Glomerular endothelial cell (primary cell): ENCODE data around the gene CTSD. TPM values are rescaled to one million over a fixed set of nuclear protein-coding genes. Genes with fewer than 3 reads are reported as not detected.

Experiments
- total RNA-seq: library from RNA; depleted of rRNA; stranded (reverse); fragments of >200 nt; gene quantifications from 2 replicates; pipeline ENCODE4 v1.2.3, GENCODE V29; 2015

The CTSD gene
- total RNA-seq, 1 donor from 2014 or later = 739 TPM

Other genes starting within 250 kb of the CTSD start
- gene DUSP8, start 191.7 kb downstream of the CTSD start, total RNA-seq = 5.9 and 8.9 TPM in 2 replicates
- gene KRTAP5-1, start 178.6 kb downstream of the CTSD start, total RNA-seq = not detected in 2 replicates
- not detected in 2 replicates for gene KRTAP5-2, start 165.6 kb downstream of the CTSD start, total RNA-seq
- gene KRTAP5-3, start 155.5 kb downstream of the CTSD start, total RNA-seq = not detected in 2 replicates
- not detected in 2 replicates for gene KRTAP5-4, start 141.8 kb downstream of the CTSD start, total RNA-seq
- gene KRTAP5-5, start 134.2 kb downstream of the CTSD start, total RNA-seq = not detected in 2 replicates
- gene KRTAP5-6, start 66.7 kb downstream of the CTSD start, total RNA-seq = not detected in 2 replicates
- 1.1 TPM in 1 of 2 replicates, not detected in the other for gene IFITM10, start 13.3 kb downstream of the CTSD start, total RNA-seq
- not detected in 2 replicates for gene SYT8, start 71.1 kb upstream of the CTSD start, total RNA-seq
- gene TNNI2, start 75.1 kb upstream of the CTSD start, total RNA-seq = not detected in 2 replicates
- 1.1 TPM in 1 of 2 replicates, not detected in the other for gene LSP1, start 89.2 kb upstream of the CTSD start, total RNA-seq
- not detected in 2 replicates for gene PRR33, start 128.0 kb upstream of the CTSD start, total RNA-seq
- gene TNNT3, start 155.8 kb upstream of the CTSD start, total RNA-seq = not detected in 2 replicates
- gene MRPL23, start 183.4 kb upstream of the CTSD start, total RNA-seq = 105 and 166 TPM in 2 replicates
- gene H19, start 233.9 kb upstream of the CTSD start, total RNA-seq = 91.3 and 154 TPM in 2 replicates